Muscle layer of colon (tissue), 2 donors: ENCODE results near the gene TLK1.

Experiments used
- H3K27ac ChIP-seq: one replicate; pipeline ENCODE4 v1.7.0; 2013; ENCODE audit warnings: low read depth, mild to moderate bottlenecking, low read length, moderate library complexity
- H3K27me3 ChIP-seq, 2 donors: one replicate each; pipeline ENCODE4 v1.7.0; 2013; ENCODE audit warnings: low read length in 2 of 2, mild to moderate bottlenecking in 2 of 2; ENCODE audit not compliant: insufficient read depth in 2 of 2, control insufficient read depth in 1 of 2
- H3K36me3 ChIP-seq: one replicate; pipeline ENCODE4 v1.7.0; 2013; ENCODE audit warnings: mild to moderate bottlenecking, low read length; ENCODE audit not compliant: insufficient read depth
- H3K4me1 ChIP-seq: one replicate; pipeline ENCODE4 v1.7.0; 2013; ENCODE audit warnings: mild to moderate bottlenecking, low read length; ENCODE audit not compliant: insufficient read depth
- H3K4me3 ChIP-seq, 2 donors: one replicate each; pipeline ENCODE4 v1.7.0; 2013; ENCODE audit warnings: low read length in 2 of 2, low read depth in 1 of 2, mild to moderate bottlenecking in 1 of 2, moderate library complexity in 1 of 2
- H3K9ac ChIP-seq: one replicate; pipeline ENCODE4 v1.7.0; 2013; ENCODE audit warnings: low read length
- H3K9me3 ChIP-seq: one replicate; pipeline ENCODE4 v1.7.0; 2013; ENCODE audit warnings: mild to moderate bottlenecking, low read length
- donor health status: abdominal sarcoma.
- donor health status: Adenocarcinoma of cecum.

The TLK1 gene

GRCh38 chr2:171160119-171160955, at the start of gene TLK1:
Gene TLK1 (minus strand): TSS chr2:171160893. CDS start chr2:171160428, 465 bp downstream.
- Histone ChIP-seq H3K4me1 (peaks cover 21% of the 10 kb centered on the region), H3K27ac (peak within 1 kb of the TSS; percentile 93), H3K36me3 (no peaks in the 10 kb centered on the region), H3K4me3 (peak within 1 kb of the TSS; percentile 60 to 74), H3K27me3 (no peaks in the 10 kb centered on the region), H3K9me3 (no peaks in the 10 kb centered on the region), H3K9ac (peak within 1 kb of the TSS; percentile 70)

- H3K27ac ChIP-seq = no peak overlapping the region
- no peaks in the 10 kb centered on the region for H3K27me3 ChIP-seq
- no peak overlapping the region for H3K4me3 ChIP-seq
- H3K9ac ChIP-seq = no peak overlapping the region
- H3K36me3 ChIP-seq = no peaks in the 10 kb centered on the region
- no peaks in the 10 kb centered on the region for H3K9me3 ChIP-seq
- H3K4me1 ChIP-seq = no peaks in the 10 kb centered on the region
Measured at GRCh38 chr2:171210216-171210863, 49.6 kb upstream of the TLK1 start.

- Histone ChIP-seq H3K9ac (no peak overlapping the region), H3K4me3 (no peak overlapping the region), H3K9me3 (no peaks in the 10 kb centered on the region), H3K4me1 (no peaks in the 10 kb centered on the region), H3K36me3 (no peaks in the 10 kb centered on the region), H3K27ac (no peak overlapping the region), H3K27me3 (no peaks in the 10 kb centered on the region)
Measured at GRCh38 chr2:171208657-171209056, 48.0 kb upstream of the TLK1 start.

GRCh38 chr2:171206422-171207115, 45.9 kb upstream of the TLK1 start:
- Histone ChIP-seq H3K9ac (no peak overlapping the region), H3K27ac (no peak overlapping the region), H3K4me3 (no peak overlapping the region)

GRCh38 chr2:171205551-171205950, 44.9 kb upstream of the TLK1 start:
- no peak overlapping the region for H3K27ac ChIP-seq
- H3K36me3 ChIP-seq = no peaks in the 10 kb centered on the region
- H3K27me3 ChIP-seq = no peaks in the 10 kb centered on the region
- no peaks in the 10 kb centered on the region for H3K9me3 ChIP-seq
- H3K4me1 ChIP-seq = no peaks in the 10 kb centered on the region
- H3K4me3 ChIP-seq = no peak overlapping the region
- no peak overlapping the region for H3K9ac ChIP-seq

More at GRCh38 chr2:171206422-171207115, 45.9 kb upstream of the TLK1 start:
- H3K27me3 ChIP-seq = no peaks in the 10 kb centered on the region
- H3K4me1 ChIP-seq = no peaks in the 10 kb centered on the region
- H3K36me3 ChIP-seq = no peaks in the 10 kb centered on the region
- no peaks in the 10 kb centered on the region for H3K9me3 ChIP-seq

- Histone ChIP-seq H3K4me1 (no peaks in the 10 kb centered on the region), H3K9ac (no peak overlapping the region), H3K4me3 (no peak overlapping the region), H3K27ac (no peak overlapping the region), H3K9me3 (no peaks in the 10 kb centered on the region), H3K27me3 (no peaks in the 10 kb centered on the region), H3K36me3 (no peaks in the 10 kb centered on the region)
Measured at GRCh38 chr2:171201767-171202166, 41.1 kb upstream of the TLK1 start.

GRCh38 chr2:171201271-171201670, 40.6 kb upstream of the TLK1 start:
- Histone ChIP-seq H3K9ac (no peak overlapping the region), H3K27ac (no peak overlapping the region), H3K27me3 (no peaks in the 10 kb centered on the region), H3K36me3 (no peaks in the 10 kb centered on the region), H3K9me3 (no peaks in the 10 kb centered on the region), H3K4me1 (no peaks in the 10 kb centered on the region), H3K4me3 (no peak overlapping the region)

- Histone ChIP-seq H3K27ac (no peak overlapping the region), H3K4me3 (no peak overlapping the region), H3K27me3 (no peaks in the 10 kb centered on the region), H3K9ac (no peak overlapping the region), H3K4me1 (no peaks in the 10 kb centered on the region), H3K36me3 (no peaks in the 10 kb centered on the region), H3K9me3 (no peaks in the 10 kb centered on the region)
Measured at GRCh38 chr2:171200469-171200868, 39.8 kb upstream of the TLK1 start.

GRCh38 chr2:171191021-171191420, 30.3 kb upstream of the TLK1 start:
- Histone ChIP-seq H3K27me3 (no peaks in the 10 kb centered on the region), H3K27ac (no peak overlapping the region), H3K4me3 (no peak overlapping the region), H3K9ac (no peak overlapping the region), H3K9me3 (no peaks in the 10 kb centered on the region), H3K4me1 (peaks cover 6% of the 10 kb centered on the region), H3K36me3 (no peaks in the 10 kb centered on the region)

GRCh38 chr2:171187819-171188218, 27.1 kb upstream of the TLK1 start:
- Histone ChIP-seq H3K36me3 (no peaks in the 10 kb centered on the region), H3K9me3 (no peaks in the 10 kb centered on the region), H3K4me1 (peaks cover 14% of the 10 kb centered on the region), H3K4me3 (no peak overlapping the region), H3K9ac (no peak overlapping the region), H3K27me3 (no peaks in the 10 kb centered on the region), H3K27ac (no peak overlapping the region)

GRCh38 chr2:171187177-171187576, 26.5 kb upstream of the TLK1 start:
- H3K27ac ChIP-seq = no peak overlapping the region
- no peaks in the 10 kb centered on the region for H3K27me3 ChIP-seq
- H3K4me3 ChIP-seq = no peak overlapping the region
- peaks cover 14% of the 10 kb centered on the region for H3K4me1 ChIP-seq
- no peaks in the 10 kb centered on the region for H3K9me3 ChIP-seq
- H3K36me3 ChIP-seq = no peaks in the 10 kb centered on the region
- H3K9ac ChIP-seq = no peak overlapping the region
